Measurements from ENCODE around the gene MCL1. TPM values are rescaled to one million over a fixed set of nuclear protein-coding genes. Genes with fewer than 3 reads are reported as not detected.

MCL1 gene
- total and polyA plus RNA-seq, 4 donors: 109 to 336 (median 300) TPM

DNA sequence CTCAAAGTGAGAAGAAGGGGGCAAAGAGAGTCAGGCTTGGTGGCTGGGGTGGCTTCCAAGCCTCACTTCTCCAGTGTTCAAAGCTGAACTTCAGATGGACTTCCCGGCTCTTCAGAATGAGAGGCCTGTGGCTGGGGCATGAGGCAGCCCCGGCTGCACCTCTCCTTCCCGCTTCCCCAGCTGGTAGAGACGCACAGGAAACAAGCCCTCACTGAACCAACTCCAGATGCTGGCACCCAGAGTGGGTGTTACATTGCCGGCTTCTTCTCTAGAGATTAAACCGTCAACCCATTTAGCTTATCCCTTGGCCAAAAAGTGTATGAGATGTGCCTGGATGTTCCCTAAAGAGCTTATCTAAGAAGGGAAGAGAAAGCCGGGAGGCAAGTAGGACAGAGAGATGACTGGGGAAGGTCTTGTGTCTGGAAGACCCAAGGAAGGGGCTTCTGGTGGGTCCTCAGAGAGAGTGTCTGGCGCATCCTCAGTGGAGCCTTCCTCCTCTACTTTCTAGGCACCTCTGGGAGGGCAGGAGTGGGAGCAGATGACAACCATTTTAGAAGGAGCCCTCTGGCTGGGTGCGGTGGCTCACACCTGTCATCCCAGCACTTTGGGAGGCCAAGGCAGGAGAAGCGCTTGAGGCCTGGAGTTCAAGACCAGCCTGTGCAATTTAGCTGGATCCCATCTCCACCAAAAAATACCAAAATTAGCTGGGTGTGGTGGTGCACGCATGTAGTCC, 28.2 kb downstream of the MCL1 start:
- Histone ChIP-seq H3K36me3 (ENCODE audit: control insufficient read depth in 4 of 4, insufficient read depth in 4 of 4, low read length in 4 of 4) (peaks cover 0 to 10% (median 5%) of the 10 kb centered on the region in 4 donors), H3K4me1 (ENCODE audit: control insufficient read depth in 5 of 5, insufficient read depth in 5 of 5, low read length in 5 of 5) (peaks cover 0 to 38% (median 7%) of the 10 kb centered on the region in 5 donors), H3K4me3 (no peak overlapping the region), H3K9ac (ENCODE audit: insufficient read depth in 1 of 2, low read length in 2 of 2) (no peak overlapping the region), H3K27me3 (ENCODE audit: control insufficient read depth in 3 of 3, insufficient read depth in 3 of 3, low read length in 2 of 3) (no peaks in the 10 kb centered on the region), H3K27ac (ENCODE audit: low read depth in 1 of 2, low read length in 1 of 2) (peak overlapping the region; percentile 0 to 80), H3K9me3 (ENCODE audit: control insufficient read depth in 4 of 4, insufficient read depth in 3 of 4, low read length in 3 of 4) (no peaks in the 10 kb centered on the region)
- ATAC-seq (ENCODE audit: insufficient read depth, low FRiP score) (no peak), DNase-seq (peak in 2 of 3 donors; percentile 21 to 35)
- TF ChIP-seq, protein P1, sequence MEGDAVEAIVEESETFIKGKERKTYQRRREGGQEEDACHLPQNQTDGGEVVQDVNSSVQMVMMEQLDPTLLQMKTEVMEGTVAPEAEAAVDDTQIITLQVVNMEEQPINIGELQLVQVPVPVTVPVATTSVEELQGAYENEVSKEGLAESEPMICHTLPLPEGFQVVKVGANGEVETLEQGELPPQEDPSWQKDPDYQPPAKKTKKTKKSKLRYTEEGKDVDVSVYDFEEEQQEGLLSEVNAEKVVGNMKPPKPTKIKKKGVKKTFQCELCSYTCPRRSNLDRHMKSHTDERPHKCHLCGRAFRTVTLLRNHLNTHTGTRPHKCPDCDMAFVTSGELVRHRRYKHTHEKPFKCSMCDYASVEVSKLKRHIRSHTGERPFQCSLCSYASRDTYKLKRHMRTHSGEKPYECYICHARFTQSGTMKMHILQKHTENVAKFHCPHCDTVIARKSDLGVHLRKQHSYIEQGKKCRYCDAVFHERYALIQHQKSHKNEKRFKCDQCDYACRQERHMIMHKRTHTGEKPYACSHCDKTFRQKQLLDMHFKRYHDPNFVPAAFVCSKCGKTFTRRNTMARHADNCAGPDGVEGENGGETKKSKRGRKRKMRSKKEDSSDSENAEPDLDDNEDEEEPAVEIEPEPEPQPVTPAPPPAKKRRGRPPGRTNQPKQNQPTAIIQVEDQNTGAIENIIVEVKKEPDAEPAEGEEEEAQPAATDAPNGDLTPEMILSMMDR (IDR thresholded peaks at IDR 0.05; ENCODE audit: control extremely low read depth, extremely low read depth): no peak
- WGBS, 2 donors: 50 to 61% methylated on average over 11 of the region's 11 CpGs

- Histone ChIP-seq H3K36me3 (ENCODE audit: control insufficient read depth in 4 of 4, insufficient read depth in 4 of 4, low read length in 4 of 4) (peaks cover 0 to 7% (median 1%) of the 10 kb centered on the region in 4 donors), H3K9ac (ENCODE audit: insufficient read depth in 1 of 2, low read length in 2 of 2) (peak overlapping the region in 1 of 2 donors; percentile 67), H3K27me3 (ENCODE audit: control insufficient read depth in 3 of 3, insufficient read depth in 3 of 3, low read length in 2 of 3) (no peaks in the 10 kb centered on the region), H3K4me1 (ENCODE audit: control insufficient read depth in 5 of 5, insufficient read depth in 5 of 5, low read length in 5 of 5) (peaks cover 0 to 41% (median 5%) of the 10 kb centered on the region in 5 donors), H3K9me3 (ENCODE audit: control insufficient read depth in 4 of 4, insufficient read depth in 3 of 4, low read length in 3 of 4) (no peaks in the 10 kb centered on the region), H3K4me3 (no peak overlapping the region), H3K27ac (ENCODE audit: low read depth in 1 of 2, low read length in 1 of 2) (peak overlapping the region; percentile 0 to 80)
- DNase-seq: peak in 2 of 3 donors; percentile 49 to 65
- WGBS, 2 donors: 52 to 73% methylated on average over 22 of the region's 22 CpGs
- TF ChIP-seq, protein P1 (IDR thresholded peaks at IDR 0.05; ENCODE audit: control extremely low read depth, extremely low read depth): no peak
- ATAC-seq (ENCODE audit: insufficient read depth, low FRiP score): no peak
Observed at GRCh38 chr1:150550222-150551050, 29.0 kb downstream of the MCL1 start.

GRCh38 chr1:150549496-150550221, 29.8 kb downstream of the MCL1 start:
- DNase-seq (peak in 2 of 3 donors; percentile 27 to 37), ATAC-seq (ENCODE audit: insufficient read depth, low FRiP score) (no peak)
- H3K9ac ChIP-seq (ENCODE audit: insufficient read depth in 1 of 2, low read length in 2 of 2): peak overlapping the region; percentile 11 to 19
- peaks cover 0 to 42% (median 5%) of the 10 kb centered on the region in 5 donors for H3K4me1 ChIP-seq (ENCODE audit: control insufficient read depth in 5 of 5, insufficient read depth in 5 of 5, low read length in 5 of 5)
- TF ChIP-seq, protein P1 (IDR thresholded peaks at IDR 0.05; ENCODE audit: control extremely low read depth, extremely low read depth): no peak
- no peaks in the 10 kb centered on the region for H3K27me3 ChIP-seq (ENCODE audit: control insufficient read depth in 3 of 3, insufficient read depth in 3 of 3, low read length in 2 of 3)
- peaks cover 0 to 3% (median 0%) of the 10 kb centered on the region in 4 donors for H3K36me3 ChIP-seq (ENCODE audit: control insufficient read depth in 4 of 4, insufficient read depth in 4 of 4, low read length in 4 of 4)
- peak overlapping the region; percentile 33 for H3K4me3 ChIP-seq
- no peaks in the 10 kb centered on the region for H3K9me3 ChIP-seq (ENCODE audit: control insufficient read depth in 4 of 4, insufficient read depth in 3 of 4, low read length in 3 of 4)
- WGBS, 2 donors: 18 to 28% methylated on average over 39 to 43 of the region's 43 CpGs
- H3K27ac ChIP-seq (ENCODE audit: low read depth in 1 of 2, low read length in 1 of 2): peak overlapping the region; percentile 72 to 74
